Glutamatergic neuron (in vitro differentiated cells): ENCODE data around the gene NT5DC2. TPM values are rescaled to one million over a fixed set of nuclear protein-coding genes. Genes with fewer than 3 reads are reported as not detected.

Experiments
- DNase-seq: peaks from one replicate; pipeline ENCODE4 v3.0.0; 2022
- H3K27ac Mint-ChIP-seq: one replicate; pipeline ENCODE4 v1.8.0; 2020; ENCODE audit warnings: mild to moderate bottlenecking, mixed read lengths, inconsistent platforms; ENCODE audit not compliant: unreplicated experiment
- H3K27me3 Mint-ChIP-seq: one replicate; pipeline ENCODE4 v1.8.0; 2020; ENCODE audit warnings: mild to moderate bottlenecking, moderate library complexity, mixed read lengths, inconsistent platforms; ENCODE audit not compliant: unreplicated experiment
- H3K36me3 Mint-ChIP-seq: one replicate; pipeline ENCODE4 v1.8.0; 2020; ENCODE audit warnings: mild to moderate bottlenecking, mixed read lengths, inconsistent platforms; ENCODE audit not compliant: unreplicated experiment
- H3K4me1 Mint-ChIP-seq: one replicate; pipeline ENCODE4 v1.8.0; 2020; ENCODE audit warnings: mild to moderate bottlenecking, low read depth, mixed read lengths, inconsistent platforms; ENCODE audit not compliant: unreplicated experiment
- H3K4me3 Mint-ChIP-seq: one replicate; pipeline ENCODE4 v1.8.0; 2020; ENCODE audit warnings: mild to moderate bottlenecking, mixed read lengths, inconsistent platforms; ENCODE audit not compliant: unreplicated experiment
- H3K9me3 Mint-ChIP-seq: one replicate; pipeline ENCODE4 v1.8.0; 2020; ENCODE audit warnings: mild to moderate bottlenecking, moderate library complexity, mixed read lengths, inconsistent platforms; ENCODE audit not compliant: unreplicated experiment
- CTCF ChIP-seq: fragments of 200-600 bp; sonication (generic); IDR thresholded peaks from one replicate; pipeline ENCODE4 v1.5.0; 2021; ENCODE audit not compliant: partially characterized antibody, unreplicated experiment
- total RNA-seq: library from RNA; stranded (reverse); fragmentation: NEBNext Ultra II Directional; extraction: Animal tissue kit (Norgen Biotek cat#: 25700); gene quantifications from one replicate; pipeline ENCODE4 v1.2.1, GENCODE V29; 2021; ENCODE audit not compliant: unreplicated experiment

NT5DC2 gene
- total RNA-seq, 1 donor from 2014 or later, result 308 TPM

- TF ChIP-seq CTCF, result no peak
- Mint-ChIP-seq H3K4me1 (peaks cover 12% of the 10 kb centered on the region), H3K4me3 (no peak overlapping the region), H3K9me3 (peaks cover 9% of the 10 kb centered on the region), H3K36me3 (no peaks in the 10 kb centered on the region), H3K27ac (no peak overlapping the region), H3K27me3 (peaks cover 6% of the 10 kb centered on the region)
- DNase-seq, result no peak
Measured at GRCh38 chr3:52489453-52489852, 44.2 kb downstream of the NT5DC2 start.

GRCh38 chr3:52488746-52489145 lies 44.9 kb downstream of the NT5DC2 start:
- H3K27me3 Mint-ChIP-seq, result peaks cover 3% of the 10 kb centered on the region
- no peak overlapping the region for H3K27ac Mint-ChIP-seq
- no peak overlapping the region for H3K4me3 Mint-ChIP-seq
- no peak for TF ChIP-seq CTCF
- H3K36me3 Mint-ChIP-seq, result no peaks in the 10 kb centered on the region
- H3K9me3 Mint-ChIP-seq, result peaks cover 13% of the 10 kb centered on the region
- no peak for DNase-seq
- H3K4me1 Mint-ChIP-seq, result peaks cover 13% of the 10 kb centered on the region

- Mint-ChIP-seq H3K27ac (no peak overlapping the region), H3K9me3 (peaks cover 13% of the 10 kb centered on the region), H3K4me1 (peaks cover 19% of the 10 kb centered on the region), H3K27me3 (peaks cover 3% of the 10 kb centered on the region), H3K36me3 (no peaks in the 10 kb centered on the region), H3K4me3 (no peak overlapping the region)
- DNase-seq, result no peak
- no peak for TF ChIP-seq CTCF
Measured at GRCh38 chr3:52487788-52488691, 45.6 kb downstream of the NT5DC2 start.

- H3K27ac Mint-ChIP-seq, result no peak overlapping the region
- H3K36me3 Mint-ChIP-seq, result no peaks in the 10 kb centered on the region
- no peak overlapping the region for H3K4me3 Mint-ChIP-seq
Measured at GRCh38 chr3:52487050-52487787, 46.4 kb downstream of the NT5DC2 start.

More at GRCh38 chr3:52487050-52487787, 46.4 kb downstream of the NT5DC2 start:
- no peak for TF ChIP-seq CTCF
- peaks cover 15% of the 10 kb centered on the region for H3K9me3 Mint-ChIP-seq
- DNase-seq, result no peak
- H3K27me3 Mint-ChIP-seq, result peaks cover 5% of the 10 kb centered on the region
- peaks cover 20% of the 10 kb centered on the region for H3K4me1 Mint-ChIP-seq
